Osteoblast (primary cell): ENCODE results near the gene SEC14L1. TPM values are rescaled to one million over a fixed set of nuclear protein-coding genes. Genes with fewer than 3 reads are reported as not detected.

Experiments used
- DNase-seq: peaks from one replicate; pipeline ENCODE4 v3.0.0; 2011; ENCODE audit warnings: low spot score, mixed read lengths; ENCODE audit not compliant: insufficient read length; ENCODE audit errors: missing footprints
- H2AFZ ChIP-seq: 2 replicates; pipeline ENCODE4 v1.6.0; 2011; ENCODE audit warnings: mild to moderate bottlenecking, low read length
- H3K27ac ChIP-seq: 2 replicates; pipeline ENCODE4 v1.5.1; 2011; ENCODE audit warnings: mild to moderate bottlenecking, low read depth, low read length, moderate library complexity
- H3K27me3 ChIP-seq: 2 replicates; pipeline ENCODE4 v1.6.0; 2012; ENCODE audit warnings: mild to moderate bottlenecking, control low read depth, inconsistent platforms, low read length, moderate library complexity; ENCODE audit not compliant: insufficient read depth
- H3K36me3 ChIP-seq: 2 replicates; pipeline ENCODE4 v1.5.1; 2011; ENCODE audit warnings: mild to moderate bottlenecking, low read length, control low read depth, moderate library complexity; ENCODE audit not compliant: insufficient read depth
- H3K4me1 ChIP-seq: 2 replicates; pipeline ENCODE4 v1.5.1; 2011; ENCODE audit warnings: mild to moderate bottlenecking, low read length, control low read depth, moderate library complexity; ENCODE audit not compliant: insufficient read depth
- H3K4me2 ChIP-seq: 2 replicates; pipeline ENCODE4 v1.6.0; 2011; ENCODE audit warnings: mild to moderate bottlenecking, low read length; ENCODE audit not compliant: insufficient read depth
- H3K4me3 ChIP-seq: fragments of 200-600 bp; sonication (generic); 3 replicates; pipeline ENCODE4 v1.5.1; 2012; ENCODE audit warnings: mild to moderate bottlenecking, low read length, inconsistent platforms; ENCODE audit not compliant: insufficient read depth
- H3K79me2 ChIP-seq: 2 replicates; pipeline ENCODE4 v1.6.0; 2012; ENCODE audit warnings: mild to moderate bottlenecking, low read length, control low read depth, inconsistent platforms; ENCODE audit not compliant: insufficient read depth
- H3K9me3 ChIP-seq: 2 replicates; pipeline ENCODE4 v1.5.1; 2011; ENCODE audit warnings: low read depth, low read length, control low read depth
- H4K20me1 ChIP-seq: 2 replicates; pipeline ENCODE4 v1.6.0; 2012; ENCODE audit warnings: mild to moderate bottlenecking, low read length, control low read depth; ENCODE audit not compliant: insufficient read depth
- total RNA-seq: library from RNA; depleted of rRNA; stranded (reverse); fragments of >200 nt; gene quantifications from 2 replicates; pipeline ENCODE4 v1.2.3, GENCODE V29; 2012
- TF ChIP-seq, protein P1 (sequence below): IDR thresholded peaks from 2 replicates; pipeline ENCODE4 v1.5.1; 2011; ENCODE audit warnings: mild to moderate bottlenecking, low read depth, low read length, moderate library complexity; ENCODE audit errors: extremely low read depth

Gene SEC14L1
- total RNA-seq, 1 donor = 53.6 TPM

GRCh38 chr17:77126519-77126918 lies 14.2 kb upstream of the SEC14L1 start:
- peaks cover 58% of the 10 kb centered on the region for H3K4me1 ChIP-seq
- DNase-seq = no peak
- H3K27me3 ChIP-seq = no peaks in the 10 kb centered on the region
- peak overlapping the region; percentile 11 for H3K27ac ChIP-seq
- no peak overlapping the region for H2AFZ ChIP-seq
- no peak overlapping the region for H3K4me3 ChIP-seq
- TF ChIP-seq, protein P1, sequence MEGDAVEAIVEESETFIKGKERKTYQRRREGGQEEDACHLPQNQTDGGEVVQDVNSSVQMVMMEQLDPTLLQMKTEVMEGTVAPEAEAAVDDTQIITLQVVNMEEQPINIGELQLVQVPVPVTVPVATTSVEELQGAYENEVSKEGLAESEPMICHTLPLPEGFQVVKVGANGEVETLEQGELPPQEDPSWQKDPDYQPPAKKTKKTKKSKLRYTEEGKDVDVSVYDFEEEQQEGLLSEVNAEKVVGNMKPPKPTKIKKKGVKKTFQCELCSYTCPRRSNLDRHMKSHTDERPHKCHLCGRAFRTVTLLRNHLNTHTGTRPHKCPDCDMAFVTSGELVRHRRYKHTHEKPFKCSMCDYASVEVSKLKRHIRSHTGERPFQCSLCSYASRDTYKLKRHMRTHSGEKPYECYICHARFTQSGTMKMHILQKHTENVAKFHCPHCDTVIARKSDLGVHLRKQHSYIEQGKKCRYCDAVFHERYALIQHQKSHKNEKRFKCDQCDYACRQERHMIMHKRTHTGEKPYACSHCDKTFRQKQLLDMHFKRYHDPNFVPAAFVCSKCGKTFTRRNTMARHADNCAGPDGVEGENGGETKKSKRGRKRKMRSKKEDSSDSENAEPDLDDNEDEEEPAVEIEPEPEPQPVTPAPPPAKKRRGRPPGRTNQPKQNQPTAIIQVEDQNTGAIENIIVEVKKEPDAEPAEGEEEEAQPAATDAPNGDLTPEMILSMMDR = no peak
- no peak overlapping the region for H3K4me2 ChIP-seq
- no peaks in the 10 kb centered on the region for H3K79me2 ChIP-seq
- no peaks in the 10 kb centered on the region for H4K20me1 ChIP-seq
- H3K36me3 ChIP-seq = no peaks in the 10 kb centered on the region
- no peaks in the 10 kb centered on the region for H3K9me3 ChIP-seq

DNA sequence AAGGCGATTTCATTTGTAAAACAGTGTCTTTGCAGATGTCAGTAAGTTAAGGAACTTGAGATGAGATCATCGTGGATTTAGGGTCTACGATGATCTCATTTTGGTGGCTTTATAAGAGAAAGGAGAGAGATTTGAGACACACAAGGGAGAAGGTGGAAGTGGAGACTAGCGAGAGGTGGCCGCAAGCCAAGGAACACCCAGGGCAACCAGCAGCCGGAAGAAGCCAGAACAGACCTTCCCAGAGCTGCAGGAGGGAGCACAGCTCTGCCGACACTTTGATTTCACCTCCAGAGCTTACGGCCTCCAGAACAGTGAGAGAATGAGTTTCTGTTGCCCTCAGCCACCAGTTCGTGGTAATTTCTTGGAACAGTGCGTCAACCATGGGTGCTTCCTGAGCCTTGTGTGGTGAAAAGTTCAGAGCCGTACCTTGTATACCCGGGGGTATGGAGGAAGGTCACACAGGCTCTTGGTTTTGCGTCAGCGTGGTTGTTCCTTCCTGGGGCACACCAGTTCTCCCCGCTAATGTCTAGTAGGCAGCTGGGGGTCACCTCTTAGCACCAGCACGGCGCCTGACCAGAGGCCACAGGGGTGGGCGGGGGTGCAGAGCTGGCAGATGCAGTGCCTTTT lies 12.9 kb upstream of the SEC14L1 start:
- Histone ChIP-seq H3K4me3 (peak overlapping the region; percentile 54), H3K79me2 (no peaks in the 10 kb centered on the region), H3K4me1 (peaks cover 56% of the 10 kb centered on the region), H4K20me1 (no peaks in the 10 kb centered on the region), H3K27me3 (no peaks in the 10 kb centered on the region), H2AFZ (peak overlapping the region; percentile 93), H3K36me3 (no peaks in the 10 kb centered on the region), H3K27ac (peak overlapping the region; percentile 91), H3K4me2 (peak overlapping the region; percentile 78), H3K9me3 (no peaks in the 10 kb centered on the region)
- TF ChIP-seq, protein P1 = no peak
- DNase-seq = no peak

- no peaks in the 10 kb centered on the region for H4K20me1 ChIP-seq
- H3K36me3 ChIP-seq = no peaks in the 10 kb centered on the region
- peak overlapping the region; percentile 21 for H3K27ac ChIP-seq
- no peak overlapping the region for H3K4me3 ChIP-seq
- no peak for DNase-seq
- H3K4me2 ChIP-seq = peak overlapping the region; percentile 64
- H3K27me3 ChIP-seq = no peaks in the 10 kb centered on the region
- TF ChIP-seq, protein P1 = no peak
- peaks cover 56% of the 10 kb centered on the region for H3K4me1 ChIP-seq
- peak overlapping the region; percentile 74 for H2AFZ ChIP-seq
- no peaks in the 10 kb centered on the region for H3K79me2 ChIP-seq
- H3K9me3 ChIP-seq = no peaks in the 10 kb centered on the region
These were observed 11.7 kb upstream of the SEC14L1 start for GRCh38 chr17:77128896-77129567.

DNA sequence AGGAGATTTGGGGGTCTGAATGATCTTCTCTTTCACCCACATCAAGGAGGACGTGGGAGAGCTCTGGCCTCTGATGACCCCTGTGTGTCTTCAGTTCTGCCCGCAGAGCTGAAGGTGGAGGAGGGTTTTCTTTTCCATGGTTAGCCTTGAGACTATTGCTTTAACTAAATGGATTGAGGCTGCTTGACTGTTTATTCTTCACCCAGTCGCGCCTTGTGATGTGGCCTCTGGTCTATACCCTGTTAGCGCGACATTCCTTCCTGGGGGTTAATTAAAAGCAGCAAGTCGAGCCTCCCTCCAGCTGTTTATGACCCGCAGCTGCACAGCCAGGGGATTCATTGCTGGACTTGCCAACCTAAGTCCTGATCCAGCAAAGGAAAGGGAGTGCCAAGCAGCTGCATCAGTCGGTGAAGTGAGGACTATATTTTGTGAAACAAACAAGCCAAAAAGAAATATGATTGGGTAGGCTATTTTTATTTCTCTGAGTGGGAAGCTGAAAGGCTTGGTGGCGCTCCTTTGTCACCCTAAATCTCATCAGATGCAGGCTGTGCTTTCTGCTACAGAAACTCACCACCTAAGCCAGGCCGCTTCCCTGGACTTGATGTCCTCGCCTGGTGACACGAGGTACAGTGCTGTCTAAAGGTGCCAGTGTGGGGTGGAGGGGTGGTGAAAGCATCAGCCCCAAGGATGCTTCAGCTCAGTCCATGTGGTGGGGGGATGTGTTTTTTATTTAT lies 11.0 kb upstream of the SEC14L1 start:
- Histone ChIP-seq H3K27ac (peak overlapping the region; percentile 21), H3K79me2 (no peaks in the 10 kb centered on the region), H3K4me2 (peak overlapping the region; percentile 64), H3K9me3 (no peaks in the 10 kb centered on the region), H3K27me3 (no peaks in the 10 kb centered on the region), H2AFZ (peak overlapping the region; percentile 74), H3K36me3 (no peaks in the 10 kb centered on the region), H3K4me3 (peak overlapping the region; percentile 28), H4K20me1 (no peaks in the 10 kb centered on the region), H3K4me1 (peaks cover 49% of the 10 kb centered on the region)
- TF ChIP-seq, protein P1 = no peak
- DNase-seq = no peak
